ENCODE data around the gene IKZF2.

- TF ChIP-seq POLR2A (IDR thresholded peaks at IDR 0.05; ENCODE audit: low read length) (no peak), GATA1 (IDR thresholded peaks at IDR 0.05; ENCODE audit: low read depth, low read length) (no peak)
Measured at GRCh38 chr2:213032607-213033006, 118.8 kb downstream of the IKZF2 start.

Measured in erythroblast (primary cell).